Liver (tissue), 3 donors: ENCODE measurements around the gene GADD45GIP1.

Source experiments
- RAD21 ChIP-seq, 2 donors: IDR thresholded peaks; 2 replicates each; pipeline ENCODE4 v1.6.1; 2016; ENCODE audit warnings: antibody characterized with exemption in 2 of 2, mild to moderate bottlenecking in 2 of 2
- TF ChIP-seq, protein P1 (sequence below): fragments of 150-350 bp; IDR thresholded peaks from 2 replicates; pipeline ENCODE4 v1.5.1; 2017; ENCODE audit warnings: improper control_type of control experiment, low read depth, low read length; ENCODE audit not compliant: missing input control
- donor health status: healthy.
- donor health status: healthy.

DNA sequence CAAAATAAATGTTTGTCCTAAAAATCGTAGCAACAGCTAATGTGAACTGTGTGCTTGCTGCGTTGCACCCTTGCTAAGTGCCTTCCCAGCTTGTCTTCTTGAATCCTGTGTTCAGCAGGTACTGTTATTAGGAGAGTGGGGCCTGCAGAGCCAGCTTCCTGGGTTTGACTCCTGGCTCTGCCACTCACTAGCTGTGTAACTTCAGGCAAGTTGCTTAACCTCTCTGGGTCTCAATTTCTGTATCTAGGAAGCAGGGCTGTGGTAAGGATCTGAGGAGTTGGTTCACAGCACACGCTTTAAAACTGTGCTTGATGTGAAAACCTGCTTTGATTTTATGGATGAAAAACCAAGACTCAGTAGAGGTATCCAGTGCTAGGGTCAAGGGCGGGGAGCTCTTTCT, 48.2 kb upstream of the GADD45GIP1 start:
- TF ChIP-seq, protein P1, sequence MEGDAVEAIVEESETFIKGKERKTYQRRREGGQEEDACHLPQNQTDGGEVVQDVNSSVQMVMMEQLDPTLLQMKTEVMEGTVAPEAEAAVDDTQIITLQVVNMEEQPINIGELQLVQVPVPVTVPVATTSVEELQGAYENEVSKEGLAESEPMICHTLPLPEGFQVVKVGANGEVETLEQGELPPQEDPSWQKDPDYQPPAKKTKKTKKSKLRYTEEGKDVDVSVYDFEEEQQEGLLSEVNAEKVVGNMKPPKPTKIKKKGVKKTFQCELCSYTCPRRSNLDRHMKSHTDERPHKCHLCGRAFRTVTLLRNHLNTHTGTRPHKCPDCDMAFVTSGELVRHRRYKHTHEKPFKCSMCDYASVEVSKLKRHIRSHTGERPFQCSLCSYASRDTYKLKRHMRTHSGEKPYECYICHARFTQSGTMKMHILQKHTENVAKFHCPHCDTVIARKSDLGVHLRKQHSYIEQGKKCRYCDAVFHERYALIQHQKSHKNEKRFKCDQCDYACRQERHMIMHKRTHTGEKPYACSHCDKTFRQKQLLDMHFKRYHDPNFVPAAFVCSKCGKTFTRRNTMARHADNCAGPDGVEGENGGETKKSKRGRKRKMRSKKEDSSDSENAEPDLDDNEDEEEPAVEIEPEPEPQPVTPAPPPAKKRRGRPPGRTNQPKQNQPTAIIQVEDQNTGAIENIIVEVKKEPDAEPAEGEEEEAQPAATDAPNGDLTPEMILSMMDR, result no peak
- TF ChIP-seq RAD21 (IDR thresholded peaks at IDR 0.05), result no peak
